Activated CD4-positive, alpha-beta T cell treated with anti-CD3 and anti-CD28 coated beads, Interleukin-2, amount 50 U/mL, for 24 hours (primary cell): ENCODE results near the gene GTSF1L.
"Not testable (repeated sequence)": the region's sequence is repeated elsewhere in the genome, so short reads cannot be mapped to it uniquely, and the experiment has no call there.

ENCODE experiments used
- DNase-seq, 2 donors: peaks; one replicate each; pipeline ENCODE4 v3.0.0-alpha.2; 2020; ENCODE audit warnings: low read depth in 1 of 2, low spot score in 1 of 2

GTSF1L gene

DNA sequence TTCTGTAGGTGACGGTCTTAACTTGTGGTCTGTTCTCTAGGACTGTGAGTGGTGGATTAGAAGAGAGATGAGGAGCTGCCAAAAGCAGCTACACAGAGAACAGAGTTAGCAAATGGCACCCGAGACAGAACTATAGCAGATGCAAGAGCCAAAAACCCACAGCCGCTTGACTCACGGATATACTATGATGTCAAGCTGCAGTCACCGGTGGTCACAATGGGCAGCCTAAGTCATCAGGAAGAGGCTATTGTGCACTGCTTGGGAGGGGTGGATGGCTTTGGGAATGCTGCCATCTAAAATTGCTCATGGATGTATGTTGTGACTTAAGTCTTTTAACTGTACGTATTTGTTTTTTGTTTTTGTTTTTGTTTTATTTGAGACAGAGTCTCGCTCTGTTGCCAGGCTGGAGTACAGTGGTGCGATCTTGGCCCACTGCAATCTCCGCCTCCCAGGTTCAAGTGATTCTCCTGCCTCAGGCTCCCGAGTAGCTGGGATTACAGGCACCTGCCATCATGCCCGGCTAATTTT is at the start of gene GTSF1L:
TSS of gene GTSF1L (minus strand) at position 192 of the 528 bp plus-strand sequence. CDS start 308 bp downstream, outside the sequence.
- DNase-seq = no peak

DNA sequence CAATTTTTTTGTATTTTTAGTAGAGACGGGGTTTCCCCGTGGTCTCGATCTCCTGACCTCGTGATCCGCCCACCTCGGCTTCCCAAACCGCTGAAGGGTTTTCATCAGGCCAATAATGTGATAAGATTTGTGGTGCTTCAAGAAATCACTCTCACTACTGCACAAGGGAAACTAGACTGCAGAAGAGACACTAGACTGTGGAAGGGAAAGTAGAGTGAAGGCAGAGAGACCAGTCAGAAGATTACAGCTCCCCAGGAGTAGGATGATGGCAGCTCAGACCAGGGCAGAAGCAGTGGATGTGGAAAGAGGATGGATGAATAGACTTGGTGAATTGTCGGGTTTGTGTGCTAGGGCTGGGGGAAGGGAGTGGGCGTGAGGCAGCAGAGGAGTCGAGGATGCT is 48.0 kb upstream of the GTSF1L start:
- no peak for DNase-seq

DNA sequence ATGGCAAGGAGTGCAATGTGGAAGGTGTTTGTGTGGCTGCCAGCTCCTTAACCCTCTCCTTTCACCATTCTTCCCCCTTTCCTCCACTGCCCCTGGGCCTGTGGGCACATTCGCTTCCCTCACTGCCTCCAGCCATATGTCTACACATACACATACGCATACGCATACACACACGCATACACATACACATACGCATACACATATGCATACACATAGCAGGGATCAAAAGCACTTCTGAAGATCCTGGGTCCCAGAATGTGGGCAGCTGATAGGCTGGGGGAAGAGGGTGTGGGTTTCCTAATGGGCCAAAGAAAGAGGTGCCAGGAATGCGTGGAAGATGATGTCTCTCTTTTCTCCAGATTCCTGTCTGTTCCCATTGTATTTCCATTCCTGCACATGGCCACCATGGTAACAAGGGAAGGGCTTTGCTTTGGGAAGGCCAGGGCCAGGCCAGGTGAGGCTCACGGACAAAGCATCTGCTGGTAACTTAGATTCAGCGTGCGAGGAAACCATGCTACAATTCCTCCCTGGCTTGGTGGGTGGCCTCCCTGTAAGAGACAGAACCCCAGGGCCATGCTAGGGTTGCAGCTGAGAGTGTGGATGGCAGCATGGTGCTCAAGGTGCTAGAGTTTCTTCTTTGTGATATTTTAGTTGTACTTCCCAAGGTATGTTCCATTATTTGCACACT is 44.8 kb upstream of the GTSF1L start:
- DNase-seq = no peak

DNA sequence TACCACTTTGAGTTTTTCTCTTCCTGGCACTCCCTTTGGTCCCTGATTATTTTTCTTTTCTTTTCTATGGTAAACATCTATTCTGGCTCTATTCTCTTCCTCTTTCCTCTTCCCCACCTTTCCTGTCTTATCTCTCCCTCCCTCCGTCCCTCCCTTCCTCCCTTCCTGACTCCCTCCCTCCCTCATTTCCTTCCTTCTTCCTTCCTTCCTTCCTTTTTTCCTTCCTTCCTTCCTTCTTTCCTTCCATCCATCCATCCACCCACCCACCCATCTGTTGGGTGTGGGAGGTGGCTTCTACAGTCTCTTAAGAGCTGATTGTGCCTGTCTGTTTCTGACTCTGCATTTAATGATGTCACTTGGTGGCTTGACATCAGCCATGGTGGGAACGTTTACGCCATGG is 43.5 kb upstream of the GTSF1L start:
- DNase-seq = no peak

DNA sequence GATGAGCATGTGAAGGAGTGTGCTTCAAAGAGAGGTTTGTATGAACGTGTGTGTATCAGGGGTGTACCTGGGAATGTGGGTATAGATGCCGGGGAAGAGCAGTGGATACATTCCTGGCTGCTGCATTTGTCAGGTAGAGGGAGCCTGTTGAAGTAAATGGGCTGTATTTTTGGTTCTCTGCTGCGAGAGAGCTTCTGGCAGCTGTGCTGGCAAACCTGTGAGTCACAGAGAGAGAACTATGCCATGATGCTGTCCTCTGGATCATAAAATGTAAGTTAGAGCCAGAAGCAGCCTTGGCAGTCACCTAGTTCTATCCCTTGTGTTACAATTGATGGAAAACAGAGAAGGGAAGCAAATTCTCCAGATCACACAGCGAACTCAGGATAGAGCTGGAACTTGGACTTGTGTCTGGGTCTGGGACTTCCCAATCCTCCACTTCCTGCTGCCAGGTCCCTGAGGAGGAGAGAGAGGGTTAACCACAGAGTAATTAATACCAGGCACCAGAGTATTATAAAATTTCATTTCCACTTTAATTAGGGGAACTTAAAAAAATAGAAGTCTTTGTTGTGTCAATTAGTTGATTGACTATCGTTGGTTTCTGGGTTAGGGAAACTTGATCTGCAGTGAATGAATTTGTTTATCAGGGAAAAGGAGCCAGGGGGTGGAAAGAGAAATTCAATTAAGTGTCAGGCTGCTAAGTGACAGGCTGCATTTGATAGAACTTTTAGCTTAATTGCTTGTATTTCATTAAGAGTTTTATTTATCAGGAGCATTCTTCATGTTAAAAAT is 41.1 kb upstream of the GTSF1L start:
- DNase-seq = no peak

DNA sequence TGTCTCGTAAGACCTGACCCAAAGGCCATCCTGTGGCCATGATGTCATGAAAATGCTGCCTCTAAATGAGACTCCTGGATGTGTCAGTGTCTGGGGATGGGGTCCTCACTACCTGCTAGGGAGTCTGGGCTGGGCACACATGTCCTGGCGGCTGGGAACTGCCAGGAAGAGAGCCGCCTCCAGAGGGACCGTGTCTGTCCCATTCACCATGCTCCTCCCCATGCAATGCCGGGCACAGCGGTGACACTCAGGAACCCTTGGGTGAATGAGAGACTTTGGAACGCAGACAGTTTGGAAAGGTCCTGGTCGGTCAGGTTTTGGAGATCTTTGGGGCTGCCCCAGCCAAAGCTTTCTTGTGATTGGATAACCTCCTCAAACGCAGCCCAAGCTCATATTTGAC is 40.1 kb upstream of the GTSF1L start:
- DNase-seq = no peak

DNA sequence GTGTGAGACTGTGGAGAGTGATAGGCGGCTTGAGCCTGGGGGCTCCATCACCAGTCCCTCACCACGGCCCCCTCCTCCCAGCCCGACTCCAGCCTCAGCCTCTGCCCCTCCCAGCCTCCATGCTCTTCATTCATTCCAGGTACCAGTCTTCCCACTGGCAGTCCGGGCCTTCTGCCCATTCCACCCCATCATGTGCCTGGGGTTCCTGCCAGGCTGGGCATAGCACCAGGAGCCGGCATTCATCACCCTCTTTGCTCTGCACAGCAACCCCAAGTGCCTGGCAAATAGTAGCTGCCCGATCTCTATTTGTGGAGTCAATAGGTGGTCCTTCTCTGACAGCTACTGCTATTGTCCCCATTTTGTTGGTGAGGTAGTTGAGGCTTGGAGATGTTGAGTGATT is 39.6 kb upstream of the GTSF1L start:
- no peak for DNase-seq

DNA sequence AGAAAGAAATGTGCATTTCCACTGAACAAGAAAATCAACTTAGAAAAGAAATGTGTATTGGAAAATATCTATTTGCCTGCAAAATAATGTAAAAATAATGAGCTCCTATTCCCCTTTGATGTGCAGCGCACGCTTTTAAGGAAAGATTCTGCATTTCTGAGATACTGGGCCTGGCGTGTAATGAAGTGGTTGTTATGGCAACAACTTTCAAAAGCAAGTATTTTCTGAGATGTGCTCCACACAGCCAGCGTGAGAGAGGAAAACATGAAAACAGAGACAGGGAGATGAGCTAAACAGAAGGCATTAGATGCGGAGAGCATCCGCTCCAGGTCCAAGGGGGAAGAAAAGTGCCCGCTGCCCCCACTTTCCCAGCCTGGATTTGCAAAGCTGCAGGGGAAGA is 39.1 kb upstream of the GTSF1L start:
- no peak for DNase-seq

DNA sequence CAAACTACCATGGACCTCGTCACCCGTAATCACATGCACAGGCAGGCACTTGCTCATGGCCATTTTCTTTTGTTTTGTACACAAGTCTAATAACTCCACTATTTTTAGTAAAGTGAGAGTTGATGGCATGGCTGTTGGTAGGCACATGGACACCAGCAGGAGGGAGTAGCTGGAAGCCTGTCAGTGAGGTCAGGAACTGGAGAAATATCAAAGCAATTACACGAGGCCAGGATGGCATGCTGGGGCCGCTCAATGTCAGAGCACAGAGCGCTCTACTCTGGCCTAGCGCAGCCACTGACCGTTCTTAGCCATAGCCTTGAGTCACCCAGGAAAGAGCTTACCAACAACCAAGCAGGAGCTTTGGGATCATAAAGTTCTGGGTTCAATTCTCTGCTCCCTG is 36.1 kb upstream of the GTSF1L start:
- DNase-seq = no peak

DNA sequence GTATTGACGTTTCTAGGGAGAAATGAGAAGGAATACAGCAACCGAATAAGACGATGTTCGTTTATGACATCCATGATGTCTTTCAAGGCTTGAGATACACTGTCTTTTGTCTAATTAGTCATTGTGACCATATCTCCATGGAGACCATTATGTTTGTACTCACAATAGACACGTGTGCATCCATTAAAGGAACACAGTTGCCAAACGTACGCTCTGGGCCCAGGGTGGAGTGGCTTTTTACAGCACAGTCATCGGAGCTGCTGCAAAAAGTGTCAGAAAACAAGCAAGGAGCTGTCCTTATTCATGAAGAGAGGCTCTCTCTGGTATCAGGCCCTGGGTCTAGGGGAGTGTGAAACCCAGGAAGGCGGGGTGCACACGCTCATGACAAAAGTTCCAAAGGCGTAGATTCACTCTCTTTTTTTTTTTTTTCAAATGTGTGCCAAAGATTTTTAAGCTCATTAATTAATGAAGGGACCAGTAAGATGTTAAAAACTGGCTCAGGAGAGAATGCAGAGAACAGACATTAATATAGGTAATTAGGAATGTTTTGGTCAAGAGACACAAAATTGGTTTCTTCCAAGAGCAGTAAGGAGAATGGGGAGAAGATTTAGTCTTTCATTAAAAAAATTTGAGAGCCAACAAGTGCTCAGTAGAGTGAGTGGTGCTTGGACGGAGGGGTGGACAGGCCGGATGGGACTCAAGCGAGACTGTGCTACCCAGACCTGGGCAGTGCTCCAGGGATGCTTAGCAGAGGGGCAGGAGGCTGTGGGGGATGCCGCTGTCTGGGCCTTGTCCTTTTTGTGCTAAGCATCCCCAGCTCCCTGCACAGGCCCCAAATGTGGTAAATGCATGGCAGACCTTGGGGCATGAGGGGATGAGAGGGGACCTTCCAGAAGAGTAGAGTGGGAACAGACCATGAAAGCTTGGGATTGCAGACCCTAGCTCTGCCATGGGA is 34.9 kb upstream of the GTSF1L start:
- no peak for DNase-seq

DNA sequence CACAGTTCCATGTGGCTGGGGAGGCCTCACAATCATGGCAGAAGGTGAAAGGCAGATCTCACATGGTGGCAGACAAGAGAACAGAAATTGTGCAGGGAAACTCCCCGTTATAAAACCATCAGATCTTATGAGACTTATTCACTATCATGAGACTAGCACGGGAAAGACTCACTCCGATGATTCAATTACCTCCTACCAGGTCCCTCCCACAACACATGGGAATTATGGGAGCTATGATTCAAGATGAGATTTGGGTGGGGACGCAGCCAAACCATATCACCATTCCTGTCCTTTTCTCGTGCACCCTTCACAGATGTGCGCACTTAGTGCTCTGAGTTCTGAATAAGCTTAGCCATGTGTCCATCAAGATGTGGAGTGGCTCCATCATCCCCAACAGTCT is 31.1 kb upstream of the GTSF1L start:
- not testable (repeated sequence) for DNase-seq

DNA sequence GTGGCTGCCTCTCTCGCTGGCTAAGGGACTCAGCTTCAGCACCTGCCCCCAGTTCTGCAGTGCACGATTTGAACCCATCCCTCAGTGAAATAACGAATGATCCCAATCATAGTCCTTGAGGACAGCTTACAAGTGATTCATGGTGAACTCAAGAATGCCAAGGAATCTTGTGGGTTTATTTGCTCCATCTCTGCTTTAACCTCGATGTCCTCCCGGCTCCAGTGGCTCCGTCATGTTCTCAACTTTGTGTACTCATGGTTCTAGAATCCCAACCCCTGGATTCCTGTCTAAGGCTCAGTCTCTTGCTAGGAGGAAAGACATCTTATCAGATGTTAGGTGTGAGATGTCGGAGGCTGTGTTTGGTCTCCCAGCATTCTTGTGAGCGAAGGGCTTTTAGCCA is 29.0 kb upstream of the GTSF1L start:
- DNase-seq = no peak

DNA sequence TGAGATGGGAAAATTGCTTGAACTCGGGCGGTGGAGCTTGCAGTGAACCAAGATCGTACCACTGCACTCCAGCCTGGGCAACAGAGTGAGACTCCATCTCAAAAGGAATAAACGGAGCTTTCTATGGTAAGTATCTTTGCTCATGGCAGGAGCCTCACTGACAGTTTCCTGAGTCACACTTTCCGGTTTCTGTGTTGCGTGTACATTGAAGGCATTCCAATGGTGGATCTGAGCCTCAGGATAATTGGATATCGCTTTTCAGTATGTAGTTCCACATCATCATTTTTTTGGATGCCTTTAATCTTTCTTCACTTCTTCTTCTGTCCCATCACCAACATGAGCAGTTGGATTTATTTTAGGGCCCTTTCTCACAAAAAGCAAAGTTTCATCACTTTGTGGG is 28.6 kb upstream of the GTSF1L start:
- DNase-seq = no peak

DNA sequence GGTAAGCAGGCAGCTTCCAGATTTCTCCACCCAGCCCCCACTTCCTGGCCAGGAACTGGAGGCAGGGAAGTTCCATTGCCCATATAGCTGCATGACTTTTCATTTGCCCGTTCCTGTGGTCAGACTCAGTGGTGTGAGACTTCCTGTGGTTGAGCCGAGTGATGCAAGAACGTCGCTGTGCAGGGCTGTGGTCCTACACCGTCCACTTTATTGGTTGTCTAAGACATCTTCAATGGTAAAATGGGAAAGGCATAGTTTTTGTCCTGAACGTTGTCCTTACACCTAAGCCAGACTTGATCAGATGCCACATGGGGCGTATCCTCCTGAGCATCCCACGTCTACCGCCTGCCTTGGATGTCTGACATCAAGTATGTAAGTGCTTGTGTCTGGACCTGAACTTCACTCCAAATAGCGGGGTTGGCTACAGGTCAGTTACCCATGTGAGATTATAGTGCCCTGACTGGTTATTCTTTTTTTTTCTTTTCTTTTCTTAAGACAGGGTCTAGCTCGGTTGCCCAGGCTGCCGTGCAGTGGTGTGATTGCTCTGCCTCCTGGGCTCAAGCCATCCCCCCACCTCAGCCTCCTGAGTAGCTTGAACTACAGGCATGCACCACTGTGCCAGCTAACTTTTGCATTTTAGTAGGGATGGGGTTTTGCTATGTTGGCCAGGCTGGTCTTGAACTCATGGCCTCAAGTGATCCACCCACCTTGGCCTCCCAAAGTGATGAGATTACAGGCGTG is 25.9 kb upstream of the GTSF1L start:
- no peak for DNase-seq

DNA sequence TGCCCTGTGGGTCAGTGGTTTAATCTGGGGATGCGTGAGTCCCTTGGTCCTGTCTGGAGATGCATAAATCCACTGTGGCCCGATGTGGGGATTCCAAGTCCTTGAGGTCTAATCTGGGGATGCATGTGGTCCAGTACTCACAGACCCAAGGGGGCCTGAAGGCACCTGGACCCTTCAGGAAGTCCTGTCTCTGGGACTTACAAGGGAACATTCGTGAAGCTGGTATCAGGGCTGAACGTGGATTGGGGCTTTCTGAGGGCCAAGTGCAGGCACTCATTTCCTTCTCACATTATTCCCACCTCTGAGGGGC is 25.2 kb upstream of the GTSF1L start:
- DNase-seq = no peak

DNA sequence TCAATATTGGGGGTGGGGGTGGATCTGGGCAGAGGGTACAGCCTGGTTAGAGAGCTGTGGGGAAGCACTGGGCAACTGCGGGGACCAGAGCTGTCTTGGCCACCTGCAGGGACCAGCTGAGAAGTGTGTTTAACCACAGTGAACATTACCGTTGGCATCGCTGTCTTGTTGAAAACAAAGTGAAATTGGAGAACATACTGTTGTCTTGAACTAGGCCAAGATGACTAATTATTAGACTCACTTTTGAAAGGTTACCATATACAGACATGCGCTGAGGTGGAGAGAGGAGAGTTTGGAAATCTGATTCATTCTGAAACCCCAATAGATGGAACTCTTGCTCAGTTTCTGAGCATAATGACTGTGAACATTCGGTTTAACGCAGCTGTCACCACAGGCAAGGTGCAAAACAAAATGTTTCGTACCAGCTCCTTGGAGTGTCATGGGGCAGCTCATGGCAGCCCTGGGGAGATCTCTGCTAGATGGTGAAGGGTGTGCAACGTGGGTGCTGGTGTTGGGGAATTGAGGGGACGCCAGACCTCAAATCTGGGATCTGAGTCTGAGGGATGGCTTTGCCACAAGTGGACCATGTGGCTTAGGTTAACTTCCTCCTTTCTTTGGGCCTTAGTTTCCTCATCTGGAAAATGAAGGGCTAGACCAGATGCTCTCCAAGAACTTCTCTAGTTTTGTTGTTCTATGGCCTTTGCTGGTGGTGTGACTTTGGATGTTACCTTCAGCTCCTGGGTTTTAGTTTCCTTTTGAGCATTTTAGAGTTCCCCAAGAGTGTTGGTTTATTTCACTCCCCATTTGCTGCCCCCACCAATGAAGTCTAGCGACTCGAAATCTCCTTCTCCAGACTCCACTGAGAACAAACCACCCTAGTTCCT is 24.6 kb upstream of the GTSF1L start:
- peak; percentile 38 to 69 for DNase-seq

DNA sequence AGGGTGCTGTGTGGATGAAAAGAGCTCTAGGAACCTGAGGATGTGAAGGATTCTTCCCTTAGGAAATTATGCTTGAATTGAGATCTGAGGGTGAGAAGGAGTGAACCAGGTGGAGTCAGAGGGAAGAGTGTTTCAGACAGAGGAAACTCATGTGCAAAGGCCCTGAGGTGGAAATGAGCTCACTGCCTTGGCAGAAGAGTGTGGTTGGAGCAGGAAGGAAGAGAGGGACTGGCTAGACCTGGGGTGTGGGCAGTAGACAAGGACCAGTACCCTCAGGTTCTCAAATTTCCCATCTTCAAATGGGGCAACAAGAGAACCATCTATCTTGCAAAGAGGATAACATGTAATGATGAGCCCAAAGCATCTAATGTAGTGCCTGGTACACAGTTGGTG is 24.0 kb upstream of the GTSF1L start:
- DNase-seq = no peak

DNA sequence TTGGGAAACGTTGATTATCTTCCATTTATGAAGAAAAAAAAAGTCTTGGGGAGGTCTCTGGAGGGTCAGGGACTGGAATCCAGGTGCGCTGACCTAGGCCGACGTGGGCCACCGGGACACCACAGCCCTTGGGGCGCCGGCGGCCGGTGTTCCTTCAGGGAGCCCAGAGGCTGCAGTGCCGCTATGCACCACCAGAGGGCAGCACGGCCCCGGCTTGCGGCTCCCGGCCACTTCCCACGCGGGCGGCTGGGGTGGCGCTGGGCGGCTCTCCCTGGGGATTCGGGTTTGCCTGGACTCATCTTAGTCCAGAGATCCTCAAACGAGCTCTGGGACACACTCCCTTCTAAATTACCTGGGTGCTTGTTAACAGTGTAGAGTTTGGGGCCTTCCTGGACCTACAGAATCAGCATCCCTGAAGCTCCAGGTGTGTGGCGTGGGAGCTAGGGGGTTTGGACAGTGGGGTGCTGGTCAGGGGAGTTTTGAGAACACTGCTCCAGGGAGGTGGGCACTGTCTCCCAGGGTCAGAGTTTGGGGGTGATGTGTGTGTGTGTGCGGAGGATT is 23.0 kb upstream of the GTSF1L start:
- DNase-seq = peak; percentile 78 to 84

DNA sequence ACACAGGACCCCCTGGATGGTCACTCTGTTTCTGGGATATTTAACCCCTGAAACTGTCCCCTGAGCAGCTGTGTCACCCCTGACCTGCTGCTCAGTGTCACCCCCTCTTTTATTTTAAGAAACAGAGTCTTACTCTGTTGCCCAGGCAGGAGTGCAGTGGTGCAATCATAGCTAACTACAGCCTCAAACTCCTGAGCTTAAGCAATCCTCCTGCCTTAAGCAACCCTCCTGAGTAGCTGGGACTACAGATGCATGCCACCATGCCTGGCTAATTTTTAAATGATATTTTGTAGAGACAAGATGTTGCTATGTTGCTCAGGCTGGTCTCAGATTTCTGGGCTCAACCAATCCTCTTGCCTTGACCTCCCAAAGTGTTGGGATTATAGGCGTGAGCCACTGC is 21.5 kb upstream of the GTSF1L start:
- DNase-seq = no peak
